A549 (cell line): ENCODE results near the gene TSR3.

Source experiments
- BHLHE40 ChIP-seq: IDR thresholded peaks from 2 replicates; pipeline ENCODE4 v1.6.1; 2012; ENCODE audit warnings: low read depth, low read length, inconsistent platforms
- HOXA7 ChIP-seq: fragments of 250-450 bp; sonication (Bioruptor Pico); IDR thresholded peaks from 2 replicates; pipeline ENCODE4 v1.5.0; 2020; ENCODE audit warnings: mild to moderate bottlenecking, moderate library complexity
- POLR2AphosphoS2 ChIP-seq: conservative IDR thresholded peaks from 2 replicates; pipeline ENCODE4 v1.6.1; 2012; ENCODE audit warnings: low read length, improper control_type of control experiment, inconsistent platforms
- TF ChIP-seq, protein P1 (sequence below): fragments of >200 bp; sonication (Bioruptor Twin); formaldehyde crosslinking; IDR thresholded peaks from 3 replicates; pipeline ENCODE4 v1.5.1; 2016
- TF ChIP-seq, protein P2 (sequence below): fragments of 150-350 bp; IDR thresholded peaks from 2 replicates; pipeline ENCODE4 v1.6.1; 2014; ENCODE audit warnings: low read depth, mild to moderate bottlenecking, low read length
- TF ChIP-seq, protein P3 (sequence below): IDR thresholded peaks from 2 replicates; pipeline ENCODE4 v1.6.1; 2012; ENCODE audit warnings: low read depth, borderline replicate concordance

GRCh38 chr16:1361685-1362360 lies 10.1 kb upstream of the TSR3 start:
- TF ChIP-seq, protein P1, sequence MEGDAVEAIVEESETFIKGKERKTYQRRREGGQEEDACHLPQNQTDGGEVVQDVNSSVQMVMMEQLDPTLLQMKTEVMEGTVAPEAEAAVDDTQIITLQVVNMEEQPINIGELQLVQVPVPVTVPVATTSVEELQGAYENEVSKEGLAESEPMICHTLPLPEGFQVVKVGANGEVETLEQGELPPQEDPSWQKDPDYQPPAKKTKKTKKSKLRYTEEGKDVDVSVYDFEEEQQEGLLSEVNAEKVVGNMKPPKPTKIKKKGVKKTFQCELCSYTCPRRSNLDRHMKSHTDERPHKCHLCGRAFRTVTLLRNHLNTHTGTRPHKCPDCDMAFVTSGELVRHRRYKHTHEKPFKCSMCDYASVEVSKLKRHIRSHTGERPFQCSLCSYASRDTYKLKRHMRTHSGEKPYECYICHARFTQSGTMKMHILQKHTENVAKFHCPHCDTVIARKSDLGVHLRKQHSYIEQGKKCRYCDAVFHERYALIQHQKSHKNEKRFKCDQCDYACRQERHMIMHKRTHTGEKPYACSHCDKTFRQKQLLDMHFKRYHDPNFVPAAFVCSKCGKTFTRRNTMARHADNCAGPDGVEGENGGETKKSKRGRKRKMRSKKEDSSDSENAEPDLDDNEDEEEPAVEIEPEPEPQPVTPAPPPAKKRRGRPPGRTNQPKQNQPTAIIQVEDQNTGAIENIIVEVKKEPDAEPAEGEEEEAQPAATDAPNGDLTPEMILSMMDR: no peak
- TF ChIP-seq, protein P2, sequence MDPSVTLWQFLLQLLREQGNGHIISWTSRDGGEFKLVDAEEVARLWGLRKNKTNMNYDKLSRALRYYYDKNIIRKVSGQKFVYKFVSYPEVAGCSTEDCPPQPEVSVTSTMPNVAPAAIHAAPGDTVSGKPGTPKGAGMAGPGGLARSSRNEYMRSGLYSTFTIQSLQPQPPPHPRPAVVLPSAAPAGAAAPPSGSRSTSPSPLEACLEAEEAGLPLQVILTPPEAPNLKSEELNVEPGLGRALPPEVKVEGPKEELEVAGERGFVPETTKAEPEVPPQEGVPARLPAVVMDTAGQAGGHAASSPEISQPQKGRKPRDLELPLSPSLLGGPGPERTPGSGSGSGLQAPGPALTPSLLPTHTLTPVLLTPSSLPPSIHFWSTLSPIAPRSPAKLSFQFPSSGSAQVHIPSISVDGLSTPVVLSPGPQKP: no peak
- TF ChIP-seq, protein P3, sequence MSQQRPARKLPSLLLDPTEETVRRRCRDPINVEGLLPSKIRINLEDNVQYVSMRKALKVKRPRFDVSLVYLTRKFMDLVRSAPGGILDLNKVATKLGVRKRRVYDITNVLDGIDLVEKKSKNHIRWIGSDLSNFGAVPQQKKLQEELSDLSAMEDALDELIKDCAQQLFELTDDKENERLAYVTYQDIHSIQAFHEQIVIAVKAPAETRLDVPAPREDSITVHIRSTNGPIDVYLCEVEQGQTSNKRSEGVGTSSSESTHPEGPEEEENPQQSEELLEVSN: no peak
- TF ChIP-seq BHLHE40: no peak
- no peak for TF ChIP-seq POLR2AphosphoS2
- TF ChIP-seq HOXA7: no peak
